NCI-H128 (cell line): Measurements from ENCODE around the gene CSTPP1.

ENCODE experiments used
- DNase-seq: peaks from one replicate; lab custom pipeline; 2025; ENCODE audit not compliant: unreplicated experiment; lab: John Stamatoyannopoulos, UW

CSTPP1 gene, protein sequence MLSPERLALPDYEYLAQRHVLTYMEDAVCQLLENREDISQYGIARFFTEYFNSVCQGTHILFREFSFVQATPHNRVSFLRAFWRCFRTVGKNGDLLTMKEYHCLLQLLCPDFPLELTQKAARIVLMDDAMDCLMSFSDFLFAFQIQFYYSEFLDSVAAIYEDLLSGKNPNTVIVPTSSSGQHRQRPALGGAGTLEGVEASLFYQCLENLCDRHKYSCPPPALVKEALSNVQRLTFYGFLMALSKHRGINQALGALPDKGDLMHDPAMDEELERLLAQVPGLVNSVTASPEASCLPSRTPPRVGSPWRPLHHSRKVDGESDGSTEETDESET

DNA sequence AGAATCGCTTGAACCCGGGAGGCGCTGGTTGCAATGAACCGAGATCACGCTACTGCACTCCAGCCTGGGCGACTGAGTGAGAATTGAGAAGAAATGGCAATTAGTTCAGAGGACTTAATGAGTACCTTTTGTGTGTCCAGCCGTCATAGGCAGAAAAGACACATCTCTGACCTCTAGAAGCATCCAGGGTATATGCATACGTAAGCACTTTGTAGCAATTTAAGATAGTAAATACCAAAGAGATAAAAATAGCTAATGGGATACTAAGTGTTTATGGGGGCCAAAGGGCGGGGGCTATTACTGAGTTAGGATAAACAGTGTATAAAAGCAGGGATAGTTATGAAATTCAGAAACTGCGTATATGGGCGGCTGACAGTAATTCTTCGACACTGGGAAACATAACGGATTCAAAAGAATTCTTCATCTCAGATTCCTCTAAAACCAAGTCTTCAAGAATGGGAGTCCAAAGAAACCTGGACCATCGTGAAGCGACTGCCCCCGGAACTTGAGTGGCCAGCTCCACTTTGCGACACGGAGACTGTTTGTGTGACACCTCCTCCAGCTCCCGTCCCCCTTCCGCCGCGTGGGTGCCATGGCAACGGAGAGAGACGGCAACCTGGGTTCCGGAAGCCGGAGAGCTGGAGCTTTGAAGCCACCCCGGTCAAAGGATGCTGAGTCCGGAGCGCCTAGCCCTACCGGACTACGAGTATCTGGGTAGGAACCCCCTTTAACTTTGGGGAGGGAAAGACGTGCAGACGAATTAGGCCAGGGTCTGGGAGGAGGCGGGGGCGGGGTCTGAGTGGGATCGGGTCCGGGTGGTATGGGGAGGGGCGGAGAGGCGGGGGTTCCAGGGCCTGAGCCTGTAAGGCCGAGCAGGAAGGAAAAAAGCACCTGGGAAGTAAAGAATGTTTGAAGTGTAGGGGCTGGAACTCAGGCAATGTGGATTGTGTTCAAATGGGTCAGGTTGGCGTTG lies at the start of gene CSTPP1:
CSTPP1 (plus strand) TSS at position 624 of the 973 bp plus-strand sequence; CDS start at position 669, 45 bp downstream.
- peak; percentile 88 for DNase-seq

DNA sequence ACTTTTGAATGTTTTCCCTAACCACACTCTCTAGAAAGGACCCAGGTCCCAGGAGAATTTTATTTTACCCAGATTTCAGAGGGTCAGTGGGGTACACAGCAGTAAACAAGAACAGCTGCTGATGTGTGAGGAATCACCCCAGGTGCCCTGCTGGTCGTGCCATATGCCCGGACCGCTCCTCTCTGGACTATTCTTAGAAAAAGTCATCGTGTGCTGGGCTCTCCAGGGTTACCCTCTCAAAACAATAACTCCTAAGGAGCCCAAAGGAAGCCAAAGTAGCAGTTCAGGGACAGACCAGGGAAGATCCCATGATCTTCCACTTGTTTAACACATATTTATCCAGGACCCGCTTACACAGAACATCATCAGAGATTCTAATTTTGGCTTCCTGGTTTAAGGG lies 47.9 kb upstream of the CSTPP1 start:
- no peak for DNase-seq

DNA sequence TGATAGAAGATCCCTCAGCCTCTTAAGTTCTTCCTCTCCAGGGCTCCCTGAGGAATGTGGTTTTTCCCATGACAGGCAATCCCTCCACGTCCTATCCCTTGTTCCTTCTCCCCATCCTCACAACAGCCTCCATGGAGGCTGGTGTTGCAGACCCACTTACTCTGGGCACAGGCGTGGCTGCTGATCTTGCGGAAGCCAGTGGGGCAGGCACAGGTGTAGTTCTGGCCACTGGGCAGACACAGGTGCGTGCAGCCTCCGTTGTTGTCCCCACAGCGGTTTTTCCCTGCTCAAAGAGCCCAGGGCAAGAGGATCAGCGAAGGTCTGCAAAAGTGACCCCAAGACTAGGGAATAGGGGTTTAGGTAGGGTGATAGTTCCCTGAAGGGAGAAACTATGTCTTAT lies 47.3 kb upstream of the CSTPP1 start:
- DNase-seq = peak; percentile 18

DNA sequence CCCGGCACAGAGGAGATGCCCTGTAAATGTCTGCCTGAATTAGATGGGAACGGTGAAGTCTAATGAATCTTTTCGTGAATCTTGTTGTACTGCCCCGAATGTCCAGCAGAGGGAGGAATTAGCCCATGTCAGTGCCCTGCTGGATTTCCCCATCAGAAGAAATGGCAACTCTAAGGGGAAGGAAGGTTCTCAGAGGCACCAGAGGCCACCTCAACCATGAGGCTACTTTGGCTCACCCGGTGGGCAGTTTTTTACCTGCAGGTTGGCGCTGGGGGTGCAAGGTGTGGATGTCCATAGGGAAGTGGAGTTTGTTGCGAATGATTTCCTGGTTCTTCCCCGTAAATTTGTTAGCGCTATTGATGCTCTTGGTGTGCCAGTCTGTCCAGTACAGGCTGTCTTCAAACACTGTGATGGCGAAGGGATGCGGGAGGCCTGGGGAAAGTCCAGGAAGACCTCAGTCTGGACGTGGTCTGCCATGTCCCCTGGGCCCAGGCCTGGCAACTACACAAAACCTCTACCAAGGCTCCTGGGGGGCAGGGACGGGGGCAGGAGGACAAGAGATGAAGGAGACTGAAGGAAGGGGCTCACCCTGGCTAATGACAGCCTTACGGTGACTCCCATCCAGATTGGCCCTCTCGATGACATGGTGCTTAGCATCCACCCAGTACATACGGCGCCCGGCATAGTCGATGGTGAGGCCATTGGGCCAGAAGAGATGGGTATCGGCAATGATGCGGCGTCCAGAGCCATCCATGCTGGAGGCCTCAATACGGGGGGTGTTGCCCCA lies 46.7 kb upstream of the CSTPP1 start:
- peak; percentile 70 for DNase-seq

DNA sequence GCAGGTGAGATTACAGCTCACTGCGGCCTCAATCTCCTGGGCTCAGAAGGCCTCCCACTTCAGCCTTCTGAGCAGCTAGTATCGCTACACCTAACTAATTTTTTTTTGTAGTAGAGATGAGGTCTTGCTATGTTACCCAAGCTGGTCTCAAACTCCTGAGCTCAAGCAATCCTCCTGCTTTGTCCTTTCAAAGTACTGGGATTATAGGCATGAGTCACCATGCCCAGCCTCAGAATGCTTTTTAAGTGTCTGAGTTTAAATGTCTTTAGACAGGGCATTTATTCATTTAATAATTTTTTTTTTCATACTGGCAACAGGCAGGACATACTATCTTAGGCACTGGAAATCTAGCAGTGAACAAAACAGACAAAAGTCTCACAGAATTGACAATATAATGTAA lies 45.9 kb upstream of the CSTPP1 start:
- no peak for DNase-seq

DNA sequence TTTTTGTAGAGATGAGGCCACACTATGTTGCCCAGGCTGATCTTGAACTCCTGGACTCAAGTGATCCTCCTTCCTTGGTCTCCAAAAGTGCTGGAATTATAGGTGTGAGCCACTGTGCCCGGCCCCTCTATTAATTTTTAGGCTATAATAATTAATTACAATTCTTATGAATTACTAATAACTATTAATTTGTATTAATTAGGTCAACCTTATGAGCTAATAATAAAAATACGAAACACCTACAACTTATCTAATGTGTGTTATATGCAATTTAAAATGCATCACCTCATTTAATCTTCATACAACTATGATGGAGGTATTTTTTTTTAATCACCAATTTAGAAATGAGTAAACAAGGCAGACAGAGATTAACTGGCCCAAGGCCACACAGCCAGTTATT lies 44.5 kb upstream of the CSTPP1 start:
- no peak for DNase-seq

DNA sequence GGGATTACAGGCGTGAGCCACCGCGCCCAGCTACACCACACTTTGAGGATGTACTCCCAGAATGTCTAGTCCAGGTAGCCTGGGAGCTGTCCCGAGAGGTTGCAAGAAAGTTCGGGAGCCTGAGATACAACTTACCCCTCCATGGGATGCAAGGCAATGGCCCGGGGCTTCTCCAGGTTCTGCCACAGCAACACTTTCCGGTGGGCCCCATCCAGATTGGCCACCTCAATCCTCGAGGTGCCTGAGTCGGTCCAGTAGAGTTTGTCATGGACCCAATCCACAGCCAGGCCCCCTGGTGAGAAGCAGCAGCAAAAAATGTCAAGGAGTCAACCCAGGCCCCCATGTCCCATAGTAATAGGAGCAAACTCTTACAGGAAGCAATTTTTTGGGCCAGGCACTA lies 43.7 kb upstream of the CSTPP1 start:
- DNase-seq = no peak

DNA sequence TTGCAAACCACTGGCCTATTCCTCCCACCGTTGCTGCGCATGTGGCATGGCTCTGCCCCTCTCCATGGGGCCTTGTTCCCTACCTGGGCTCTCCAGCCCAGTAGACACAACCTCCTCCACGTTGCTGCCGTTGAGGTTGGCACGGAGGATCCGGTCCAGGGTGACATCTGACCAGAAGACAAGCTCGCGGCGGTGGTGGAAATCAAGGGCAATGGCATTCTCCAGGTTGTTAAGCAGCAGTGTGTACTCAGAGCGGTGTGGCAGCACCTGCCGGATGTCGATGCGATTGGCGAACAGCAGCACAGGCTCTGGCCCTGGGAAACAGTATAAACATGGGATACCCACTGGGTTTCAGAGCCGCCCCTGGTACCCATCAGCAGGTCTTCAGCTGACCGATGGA lies 42.1 kb upstream of the CSTPP1 start:
- DNase-seq = no peak

DNA sequence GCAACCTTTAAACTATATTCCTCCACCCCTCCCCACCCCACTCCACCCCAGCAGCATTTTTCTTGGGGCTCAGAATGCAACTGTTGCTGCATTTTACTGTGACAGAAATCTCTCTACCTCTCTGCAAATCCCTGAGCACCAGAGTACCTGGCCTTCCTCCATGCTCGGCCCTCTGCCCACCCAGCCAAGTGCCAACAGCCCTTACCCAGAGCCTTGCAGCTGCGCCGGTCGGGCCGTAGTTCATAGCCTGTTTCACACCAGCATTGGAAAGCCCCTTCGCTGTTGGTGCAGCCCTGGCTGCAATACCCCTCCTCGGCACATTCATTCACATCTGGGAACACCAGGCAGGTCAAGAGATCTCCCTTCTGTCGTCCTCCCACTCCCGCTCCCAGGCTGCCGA lies 41.6 kb upstream of the CSTPP1 start:
- DNase-seq = no peak

DNA sequence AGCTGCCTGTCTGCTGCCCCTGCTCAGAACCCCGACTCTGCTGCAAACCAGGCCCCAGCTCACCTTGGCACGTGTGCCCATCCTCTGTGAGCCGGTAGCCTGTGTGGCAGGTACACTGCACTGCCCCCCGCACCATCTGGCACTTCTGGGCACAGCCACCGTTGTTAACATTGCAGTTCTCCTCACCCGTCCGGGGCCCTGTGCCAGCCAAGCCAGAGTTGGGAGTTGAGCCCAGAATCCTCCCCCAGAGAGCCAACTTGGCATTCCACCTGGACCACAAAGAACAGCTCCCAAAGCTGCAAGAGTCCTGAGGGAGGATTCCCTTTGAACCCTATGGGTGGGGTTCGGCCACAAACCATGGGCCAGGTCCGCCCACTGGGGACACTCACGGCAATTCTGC lies 40.7 kb upstream of the CSTPP1 start:
- DNase-seq = no peak

DNA sequence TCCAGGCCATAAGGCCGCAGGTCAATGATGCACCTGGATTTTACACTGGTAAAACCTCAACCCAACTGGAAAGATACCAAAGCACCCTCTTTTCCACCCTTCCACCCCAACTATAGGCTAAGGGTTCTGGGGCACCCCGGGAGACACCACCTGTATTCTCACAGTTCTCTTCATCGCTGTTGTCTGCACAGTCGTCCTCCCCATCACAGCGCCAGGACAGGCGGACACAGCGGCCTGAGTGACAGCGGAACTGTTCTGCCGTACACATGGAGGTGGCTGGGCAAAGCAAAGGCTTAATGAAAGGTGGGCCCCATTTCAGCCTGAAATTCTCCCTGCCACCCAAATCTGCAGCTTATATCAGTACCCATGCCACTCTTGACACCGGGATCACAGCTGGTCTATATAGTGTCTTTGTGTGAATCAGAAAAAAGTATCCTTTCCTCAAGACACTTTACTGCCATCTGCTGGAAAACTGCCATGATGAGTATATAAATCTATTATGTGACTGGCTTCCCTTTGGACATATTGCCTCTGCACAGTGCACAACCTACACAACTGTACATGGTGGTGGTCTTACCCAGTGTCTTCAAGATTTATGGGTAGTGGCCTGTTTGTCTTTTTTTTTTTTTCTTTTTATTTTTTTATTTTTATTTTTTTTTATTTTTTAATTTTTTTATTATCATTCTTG lies 39.7 kb upstream of the CSTPP1 start:
- DNase-seq = no peak

DNA sequence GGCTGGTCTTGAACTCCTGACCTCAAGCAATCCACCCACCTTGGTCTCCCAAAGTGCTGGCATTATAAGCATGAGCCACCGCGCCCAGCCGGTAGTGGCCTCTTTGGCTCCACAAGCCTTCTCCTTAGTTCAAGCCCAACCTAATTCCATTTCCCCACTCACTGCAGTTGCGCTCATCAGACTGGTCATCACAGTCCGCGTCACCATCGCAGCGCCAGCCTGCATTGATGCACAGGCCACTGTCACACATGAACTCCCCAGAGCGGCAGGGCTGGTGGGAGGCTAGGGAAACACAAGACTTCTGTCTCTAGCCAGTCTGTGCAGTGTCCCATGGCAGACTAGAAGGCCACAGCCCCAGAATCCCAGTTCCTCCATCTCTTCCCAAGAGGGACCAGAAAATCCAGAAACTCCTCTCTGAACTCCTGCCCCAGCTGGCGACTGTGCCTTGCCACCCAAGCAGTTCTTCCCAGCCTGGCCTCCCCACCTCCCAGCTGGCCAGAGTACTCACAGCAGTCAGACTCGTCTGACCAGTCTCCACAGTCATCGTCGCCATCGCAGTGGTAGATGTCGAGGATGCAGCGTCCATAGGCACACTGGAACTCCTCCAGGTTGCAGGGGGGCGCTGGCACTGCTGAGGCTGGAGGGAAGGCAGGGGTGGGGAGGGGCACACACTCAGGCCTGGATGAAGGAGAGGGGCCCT lies 38.0 kb upstream of the CSTPP1 start:
- DNase-seq = no peak

DNA sequence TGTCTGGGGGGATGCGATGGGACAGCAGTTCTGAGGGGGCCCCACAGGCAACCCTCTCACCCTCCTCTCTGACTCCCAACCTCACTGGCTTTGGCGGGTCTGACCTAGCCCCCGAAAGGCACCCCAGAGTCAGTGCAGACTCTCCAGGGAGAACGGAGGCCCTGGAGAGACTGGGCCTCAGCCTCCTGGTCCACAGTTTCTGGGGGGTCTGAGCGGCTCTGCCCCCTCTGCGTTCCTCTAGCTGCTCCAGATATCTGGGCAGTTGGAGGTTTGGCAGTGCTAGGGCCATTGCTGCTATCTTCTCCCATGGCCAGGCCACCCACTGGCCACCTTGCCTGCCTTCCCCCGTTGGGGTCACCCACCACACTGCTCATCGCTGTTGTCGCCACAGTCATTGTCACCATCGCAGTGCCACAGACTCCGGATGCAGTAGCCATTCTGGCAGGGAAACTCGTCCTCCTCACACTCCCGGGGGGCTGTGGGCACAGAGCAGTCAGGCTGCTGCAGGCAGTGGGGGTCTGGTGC lies 37.0 kb upstream of the CSTPP1 start:
- DNase-seq = no peak

DNA sequence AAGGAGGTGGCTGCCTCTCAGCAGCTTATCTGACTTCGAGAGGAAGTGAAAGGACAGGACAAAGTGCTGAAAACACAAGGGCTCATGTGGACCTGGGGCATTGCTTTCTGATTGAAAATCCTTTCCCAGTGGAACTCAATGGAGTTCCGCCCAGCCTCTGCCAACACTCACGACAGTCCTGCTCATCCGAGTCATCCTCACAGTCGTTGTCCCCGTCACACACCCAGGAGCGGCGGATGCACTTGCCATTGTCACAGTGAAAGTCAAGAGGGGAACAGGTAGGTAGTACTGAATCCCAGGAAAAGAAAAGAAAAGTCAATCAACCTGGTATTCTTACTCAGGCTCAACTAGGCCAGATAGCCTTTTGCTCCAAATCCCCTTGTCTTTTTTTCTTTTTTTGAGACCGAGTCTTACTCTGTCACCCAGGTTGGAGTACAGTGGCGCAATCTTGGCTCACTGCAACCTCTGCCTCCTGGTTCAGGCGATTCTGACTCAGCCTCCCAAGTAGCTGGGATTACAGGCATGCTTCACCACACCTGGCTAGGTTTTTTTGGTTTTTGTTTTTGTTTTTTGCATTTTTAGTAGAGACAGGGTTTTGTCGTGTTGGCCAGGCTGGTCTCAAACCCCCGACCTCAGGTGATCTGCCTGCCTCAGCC lies 36.3 kb upstream of the CSTPP1 start:
- DNase-seq = no peak

DNA sequence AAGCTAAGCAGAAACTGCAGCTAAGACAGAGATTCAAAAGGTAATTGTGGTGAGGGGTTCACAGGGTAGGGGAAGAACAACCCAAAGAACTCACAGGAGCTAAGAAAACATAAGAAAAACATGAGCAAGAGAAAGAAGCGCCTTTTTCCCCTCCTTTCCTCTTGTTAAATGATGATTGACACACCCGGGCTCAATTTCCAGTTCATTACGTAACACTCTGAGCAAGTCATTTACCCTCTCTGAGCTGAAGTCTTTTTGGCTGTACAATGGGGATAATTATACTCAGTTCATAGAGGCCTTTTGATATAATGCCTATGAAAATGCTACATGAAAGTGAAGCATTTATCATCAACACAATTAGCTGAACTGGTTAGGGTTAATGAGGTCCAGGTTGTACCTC lies 35.4 kb upstream of the CSTPP1 start:
- DNase-seq = no peak

DNA sequence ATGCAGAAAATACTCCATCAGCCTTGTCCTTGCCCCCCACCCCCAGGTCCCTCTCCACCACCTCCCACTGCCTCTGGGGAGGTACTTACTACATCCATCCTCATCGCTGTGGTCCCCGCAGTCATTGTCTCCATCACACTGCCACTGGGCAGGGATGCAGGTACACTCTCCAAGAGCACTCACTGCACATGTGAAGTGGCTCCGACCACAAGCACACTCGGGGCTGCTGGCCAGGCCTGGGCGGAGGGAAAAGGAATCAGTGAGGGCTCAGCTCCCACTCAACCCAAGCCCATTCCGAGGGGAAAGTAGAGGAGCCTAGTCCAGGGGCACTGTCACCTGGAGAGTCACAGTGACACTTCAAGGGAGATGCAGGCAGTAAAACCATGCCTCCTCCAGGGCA lies 33.9 kb upstream of the CSTPP1 start:
- DNase-seq = no peak

DNA sequence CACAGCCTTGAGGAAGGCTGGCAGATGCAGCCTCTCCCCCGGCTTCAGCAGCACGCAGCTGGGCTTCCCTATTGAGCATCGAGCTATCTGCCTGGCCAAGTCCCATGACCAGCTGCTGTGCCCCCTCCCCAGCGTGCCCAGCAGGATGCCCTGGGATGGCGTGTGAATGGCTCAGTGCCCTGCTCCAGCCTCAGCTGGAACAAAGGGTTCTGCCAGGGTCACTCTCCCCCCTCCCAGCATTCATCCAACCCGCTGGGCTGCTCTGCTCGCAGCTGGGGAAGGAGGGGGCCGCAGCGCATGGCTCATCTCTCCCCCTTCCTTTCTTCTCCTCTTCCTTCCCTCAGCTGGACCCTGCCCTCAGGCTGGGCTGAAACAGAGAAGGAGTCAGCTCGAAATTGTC lies 32.7 kb upstream of the CSTPP1 start:
- no peak for DNase-seq

DNA sequence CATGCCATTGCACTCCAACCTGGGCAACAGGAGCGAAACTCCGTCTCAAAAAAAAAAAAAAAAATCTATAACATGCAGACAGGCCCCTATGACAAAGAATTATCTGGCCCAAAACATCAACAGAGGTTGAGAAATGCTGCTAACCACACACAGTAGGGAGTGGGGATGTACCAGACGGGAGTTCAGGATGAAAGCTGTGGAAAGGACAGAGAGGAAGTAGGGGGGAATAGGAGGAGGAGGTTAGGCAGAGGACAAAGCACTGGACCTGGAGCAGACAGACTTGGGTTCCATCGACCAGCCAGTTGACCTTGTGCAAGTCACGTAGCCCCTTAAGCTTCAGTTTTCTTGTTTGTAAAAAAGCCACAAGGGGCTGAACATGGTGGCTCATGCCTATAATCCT lies 30.8 kb upstream of the CSTPP1 start:
- DNase-seq = no peak

DNA sequence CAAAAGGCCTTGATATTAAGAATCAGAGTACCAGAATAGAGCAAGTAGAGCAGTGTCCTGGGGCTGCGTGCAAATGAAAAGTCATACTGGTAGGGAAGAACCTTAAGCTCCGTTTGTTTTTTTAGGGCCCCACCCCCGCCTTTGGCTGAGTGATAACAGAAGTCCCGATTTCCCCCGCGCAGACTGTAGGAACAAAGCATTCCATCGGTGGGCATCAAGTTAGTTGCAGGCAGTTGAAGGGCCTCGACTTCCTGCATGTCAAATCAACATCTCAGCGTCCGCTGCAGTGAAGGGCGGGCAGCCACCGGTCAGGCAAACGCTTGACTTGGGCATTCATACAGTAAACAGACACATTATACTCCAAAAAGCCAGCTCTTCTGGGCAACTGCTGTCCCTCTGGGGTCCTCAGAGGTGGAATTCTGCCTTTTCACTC lies 29.9 kb upstream of the CSTPP1 start:
- no peak for DNase-seq
